Erythroblast (primary cell): ENCODE data around the gene FAM237B.

Experiments used
- DNase-seq, 2 experiments: peaks; one replicate each; lab custom pipeline; 2025; lab: John Stamatoyannopoulos, UW
- GATA1 ChIP-seq: IDR thresholded peaks from 2 replicates; pipeline ENCODE4 v1.6.1; 2011; ENCODE audit warnings: low read depth, mild to moderate bottlenecking, control low read depth, low read length, moderate library complexity
- POLR2A ChIP-seq: IDR thresholded peaks from 2 replicates; pipeline ENCODE4 v1.6.1; 2011; ENCODE audit warnings: mild to moderate bottlenecking, low read length

The FAM237B gene

DNA sequence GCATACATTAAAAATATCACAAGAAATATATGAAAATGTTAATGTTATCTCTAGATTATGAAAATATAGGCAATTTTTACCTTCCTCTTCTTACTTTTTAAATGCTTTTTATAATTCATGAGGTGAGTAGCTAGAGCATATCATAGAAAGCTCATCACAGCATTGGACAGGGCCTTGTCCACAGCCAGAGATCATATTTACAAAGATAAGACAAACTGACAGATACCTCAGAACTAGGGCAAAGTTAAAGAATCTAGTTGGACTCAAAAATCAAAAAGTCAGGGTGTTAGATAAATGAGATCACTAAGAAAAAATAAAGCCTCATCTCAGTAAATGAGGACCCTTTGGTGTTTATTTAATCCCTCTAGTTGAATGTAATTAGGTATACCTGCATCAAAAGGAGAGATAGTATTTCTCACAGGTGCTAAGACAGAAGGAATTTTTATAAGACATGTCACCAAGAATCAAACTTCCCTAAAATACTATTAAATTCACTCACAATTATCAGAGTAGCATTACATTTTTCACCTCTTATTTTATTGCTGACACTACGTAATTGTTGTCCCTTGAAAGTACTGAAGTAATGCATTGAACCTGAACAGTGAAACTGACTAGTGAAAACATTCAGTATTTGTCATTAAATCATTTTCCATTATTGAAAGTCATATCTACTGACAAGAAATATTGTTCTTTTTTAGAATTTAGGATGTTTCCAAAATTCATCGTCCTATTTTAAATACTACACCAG is 50.5 kb downstream of the FAM237B start:
- TF ChIP-seq GATA1: no peak
- no peak for TF ChIP-seq POLR2A
- DNase-seq: no peak

DNA sequence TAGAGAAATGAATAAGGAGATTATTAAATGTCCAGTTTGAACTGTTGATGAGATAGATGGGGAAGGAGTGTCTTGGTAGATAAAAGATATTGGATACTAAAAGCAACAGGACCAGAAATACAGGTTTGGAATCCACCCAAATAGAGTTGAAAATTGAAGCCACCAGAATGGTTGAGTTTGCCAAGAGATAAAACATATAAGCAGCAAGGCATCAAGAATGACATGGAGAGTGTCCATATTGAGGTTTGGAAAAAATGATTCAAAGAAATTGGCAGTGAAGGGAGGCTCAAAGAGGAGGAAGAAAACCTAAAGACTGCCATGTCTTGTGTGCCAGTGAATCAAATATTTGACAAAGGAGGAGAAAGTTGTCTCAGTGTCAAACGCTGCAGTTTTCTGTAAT is 51.9 kb downstream of the FAM237B start:
- DNase-seq: no peak
- no peak for TF ChIP-seq GATA1
- no peak for TF ChIP-seq POLR2A

DNA sequence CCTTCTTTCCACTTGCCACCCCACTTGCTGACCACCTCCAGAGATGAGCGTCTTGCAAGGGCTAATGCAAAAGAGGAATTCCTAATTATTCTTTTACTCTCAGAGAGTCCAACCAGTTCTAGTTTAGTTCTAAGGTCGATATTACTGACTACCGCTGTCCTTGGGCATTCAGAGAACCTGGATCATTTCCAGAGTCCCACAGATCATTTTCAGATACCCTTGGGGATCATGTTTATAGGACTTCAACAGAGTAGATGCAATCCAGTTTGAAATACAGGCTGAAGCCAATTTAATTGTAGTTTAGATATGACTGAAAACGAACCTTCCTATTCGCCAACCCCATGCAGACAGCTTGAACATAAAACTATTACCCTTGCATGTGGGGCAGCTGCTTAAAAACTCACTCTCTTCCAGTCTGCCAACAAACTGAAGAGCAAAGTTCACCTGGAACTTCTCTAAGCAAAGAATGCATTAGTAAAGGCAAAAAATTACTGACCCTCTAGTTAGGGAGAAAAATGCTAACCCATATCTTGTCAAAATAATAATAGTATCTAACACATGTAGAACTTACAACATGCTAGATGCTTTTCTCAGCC is 53.7 kb downstream of the FAM237B start:
- TF ChIP-seq POLR2A (no peak), GATA1 (no peak)
- DNase-seq: no peak

DNA sequence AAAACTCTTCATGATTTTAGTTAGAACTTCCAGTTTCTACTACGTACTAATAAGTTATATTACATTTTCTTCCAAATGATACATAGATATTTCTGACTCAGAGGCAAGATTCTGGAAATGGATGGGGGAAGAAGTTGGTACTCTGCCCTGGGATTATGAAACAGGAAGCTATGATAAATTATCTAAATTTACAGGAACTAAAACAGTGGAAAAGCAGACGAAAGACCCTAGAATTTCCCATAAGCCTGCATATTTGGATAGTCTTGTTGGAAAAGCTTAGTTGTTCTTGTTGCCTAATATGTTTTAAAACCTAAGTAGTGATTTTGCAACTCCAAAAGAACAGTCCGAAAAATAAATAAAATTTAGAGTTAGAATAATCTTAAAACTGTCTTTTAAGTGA is 54.3 kb downstream of the FAM237B start:
- no peak for DNase-seq
- TF ChIP-seq POLR2A (no peak), GATA1 (no peak)
